HepG2 (cell line): ENCODE data around the gene BCKDHB. TPM values are rescaled to one million over a fixed set of nuclear protein-coding genes. Genes with fewer than 3 reads are reported as not detected.

Experiments
- ATAC-seq: fragments of 200-7000 bp; cut with Tn5 transposase; 3 replicates; pipeline ENCODE4 v1.9.1; 2020; ENCODE audit warnings: mild to moderate bottlenecking, moderate library complexity
- BruUV-seq: library from RNA; stranded (reverse); fragments of 400-500 nt; replicated peaks from 2 replicates; lab custom pipeline; 2021; lab: Mats Ljungman, UMichigan
- CTCF ChIA-PET: fragments of 300-600 bp; formaldehyde crosslinking; extraction: SDS; loops from one replicate; lab custom pipeline; 2021; ENCODE audit warnings: low total read pairs, inconsistent platforms, low intra/inter-chr PET ratio; lab: Yijun Ruan, JAX
- POLR2A ChIA-PET: fragments of 350-600 bp; sonication (Branson Sonifier 250); formaldehyde crosslinking; loops from one replicate; lab custom pipeline; 2020; ENCODE audit warnings: antibody characterized with exemption, inconsistent platforms; lab: Yijun Ruan, JAX
- DNase-seq: peaks from one replicate; pipeline ENCODE4 v3.0.0-alpha.2; 2015; ENCODE audit warnings: low spot score
- FAIRE-seq: peaks from 3 replicates; lab custom pipeline; 2011; peaks lifted over from hg19 to GRCh38; lab: Jason Lieb, UNC
- H2AFZ ChIP-seq: one replicate; pipeline ENCODE4 v1.6.1; 2011; ENCODE audit warnings: low read length, inconsistent platforms
- H3K27ac ChIP-seq: fragments of 300-600 bp; 3 replicates; pipeline ENCODE4 v1.8.0; 2011; ENCODE audit warnings: mixed run types, mild to moderate bottlenecking, mixed read lengths, low read length, inconsistent platforms; ENCODE audit not compliant: insufficient read depth; ENCODE audit errors: extremely low read length
- H3K27me3 ChIP-seq, 2 experiments: fragments of 200-600 bp in 1 of 2; 2 replicates in 1 of 2; 3 replicates in 1 of 2; pipeline versions ENCODE4 v1.6.0 to v1.8.0; 2011; ENCODE audit warnings: low read length in 2 of 2, mild to moderate bottlenecking in 2 of 2, moderate library complexity in 2 of 2, inconsistent platforms in 1 of 2; ENCODE audit not compliant: insufficient read depth in 2 of 2, control insufficient read depth in 1 of 2
- H3K36me3 ChIP-seq, 2 experiments: fragments of 200-600 bp in 1 of 2; replicated peaks in 1 of 2; 2 replicates in 1 of 2; 3 replicates in 1 of 2; pipeline versions ENCODE4 v1.5.1 to v1.8.0; 2011; ENCODE audit warnings: low read length in 2 of 2, inconsistent platforms in 1 of 2; ENCODE audit not compliant: insufficient read depth in 2 of 2, control insufficient read depth in 1 of 2
- H3K4me1 ChIP-seq: 2 replicates; pipeline ENCODE4 v1.5.1; 2012; ENCODE audit warnings: low read length, inconsistent platforms; ENCODE audit not compliant: insufficient read depth
- H3K4me2 ChIP-seq: 2 replicates; pipeline ENCODE4 v1.6.0; 2011; ENCODE audit warnings: low read depth, low read length, inconsistent platforms
- H3K4me3 ChIP-seq, 3 experiments: fragments of 200-600 bp in 1 of 3; sonication (generic), shearing (Covaris generic) in 1 of 3; replicated peaks in 1 of 3; 2 replicates each; pipeline ENCODE4 v1.5.1; 2011 to 2016; ENCODE audit warnings: low read length in 3 of 3, inconsistent platforms in 2 of 3, low read depth in 2 of 3, mild to moderate bottlenecking in 2 of 3, control low read depth in 1 of 3, mixed read lengths in 1 of 3; ENCODE audit not compliant: insufficient read depth in 1 of 3
- H3K79me2 ChIP-seq: one replicate; pipeline ENCODE4 v1.6.1; 2011; ENCODE audit warnings: low read length, inconsistent platforms; ENCODE audit not compliant: insufficient read depth
- H3K9ac ChIP-seq: 2 replicates; pipeline ENCODE4 v1.6.0; 2011; ENCODE audit warnings: mild to moderate bottlenecking, low read depth, low read length, inconsistent platforms; ENCODE audit not compliant: insufficient read depth
- H3K9me3 ChIP-seq: 2 replicates; pipeline ENCODE4 v1.5.1; 2012; ENCODE audit warnings: mild to moderate bottlenecking, low read length
- H4K20me1 ChIP-seq: 2 replicates; pipeline ENCODE4 v1.6.0; 2011; ENCODE audit warnings: inconsistent platforms, mild to moderate bottlenecking, low read length, moderate library complexity; ENCODE audit not compliant: insufficient read depth
- ATF6 ChIP-seq: sonication (generic); formaldehyde crosslinking; conservative IDR thresholded peaks from 2 replicates; pipeline ENCODE4 v1.4.0; 2020; ENCODE audit warnings: missing genetic modification reagents
- CCDC6 ChIP-seq: sonication (generic); formaldehyde crosslinking; IDR thresholded peaks from 2 replicates; pipeline ENCODE4 v1.8.1; 2022; ENCODE audit warnings: mild to moderate bottlenecking, missing genetic modification reagents, moderate library complexity
- CTCF ChIP-seq: sonication (generic); formaldehyde crosslinking; IDR thresholded peaks from 2 replicates; pipeline ENCODE4 v1.5.0; 2020; ENCODE audit warnings: mild to moderate bottlenecking, missing genetic modification reagents, moderate library complexity
- FOXJ3 ChIP-seq: sonication (generic); formaldehyde crosslinking; IDR thresholded peaks from 2 replicates; pipeline ENCODE4 v1.4.0; 2020; ENCODE audit warnings: missing genetic modification reagents, mild to moderate bottlenecking, borderline replicate concordance
- GATAD2A ChIP-seq: IDR thresholded peaks from 2 replicates; pipeline ENCODE4 v1.6.1; 2016
- GZF1 ChIP-seq: sonication (generic); formaldehyde crosslinking; IDR thresholded peaks from 2 replicates; pipeline ENCODE4 v1.5.1; 2020; ENCODE audit warnings: mild to moderate bottlenecking, missing genetic modification reagents
- HCFC1 ChIP-seq: fragments of 150-350 bp; IDR thresholded peaks from 2 replicates; pipeline ENCODE4 v1.6.1; 2014; ENCODE audit warnings: low read depth, low read length
- HNF4A ChIP-seq: sonication (generic); formaldehyde crosslinking; IDR thresholded peaks from 2 replicates; pipeline ENCODE4 v1.4.0; 2020; ENCODE audit warnings: missing genetic modification reagents
- JUN ChIP-seq: sonication (generic); formaldehyde crosslinking; IDR thresholded peaks from 2 replicates; pipeline ENCODE4 v1.4.0; 2020; ENCODE audit warnings: mild to moderate bottlenecking, missing genetic modification reagents
- MAFF ChIP-seq: IDR thresholded peaks from 2 replicates; pipeline ENCODE4 v1.6.1; 2011; ENCODE audit warnings: low read depth, low read length, improper control_type of control experiment
- MIER3 ChIP-seq: IDR thresholded peaks from 2 replicates; pipeline ENCODE4 v1.6.1; 2016; ENCODE audit warnings: missing compliant biosample characterization, borderline replicate concordance
- NCOA2 ChIP-seq: sonication (generic); formaldehyde crosslinking; IDR thresholded peaks from 2 replicates; pipeline ENCODE4 v1.8.0; 2022; ENCODE audit warnings: inconsistent platforms
- NFKBIZ ChIP-seq: IDR thresholded peaks from 2 replicates; pipeline ENCODE4 v1.6.1; 2018; ENCODE audit warnings: missing genetic modification reagents, missing compliant biosample characterization
- POGK ChIP-seq: sonication (generic); formaldehyde crosslinking; conservative IDR thresholded peaks from 2 replicates; pipeline ENCODE4 v1.8.0; 2022; ENCODE audit warnings: mild to moderate bottlenecking, moderate library complexity, missing genetic modification reagents
- PPARG ChIP-seq: conservative IDR thresholded peaks from 2 replicates; pipeline ENCODE4 v1.6.1; 2016; ENCODE audit warnings: missing biosample characterization, missing genetic modification reagents
- SETDB1 ChIP-seq: sonication (generic); formaldehyde crosslinking; IDR thresholded peaks from 2 replicates; pipeline ENCODE4 v1.5.1; 2020; ENCODE audit warnings: missing genetic modification reagents, mild to moderate bottlenecking, borderline replicate concordance
- TEAD3 ChIP-seq: optimal IDR thresholded peaks from 2 replicates; pipeline ENCODE3; 2016; ENCODE audit warnings: borderline replicate concordance
- ZNF124 ChIP-seq: sonication (generic); formaldehyde crosslinking; IDR thresholded peaks from 2 replicates; pipeline ENCODE4 v1.4.0; 2020; ENCODE audit warnings: missing genetic modification reagents
- ZNF20 ChIP-seq: sonication (generic); formaldehyde crosslinking; IDR thresholded peaks from 2 replicates; pipeline ENCODE4 v1.4.0; 2020; ENCODE audit warnings: mild to moderate bottlenecking, moderate library complexity, missing genetic modification reagents
- ZNF558 ChIP-seq: sonication (generic); formaldehyde crosslinking; IDR thresholded peaks from 2 replicates; pipeline ENCODE4 v1.9.0; 2022; ENCODE audit warnings: mild to moderate bottlenecking, missing genetic modification reagents, borderline replicate concordance
- ZNF629 ChIP-seq: sonication (generic); formaldehyde crosslinking; conservative IDR thresholded peaks from 2 replicates; pipeline ENCODE4 v1.5.0; 2020; ENCODE audit warnings: missing genetic modification reagents
- ZNF678 ChIP-seq: sonication (generic); formaldehyde crosslinking; IDR thresholded peaks from 2 replicates; pipeline ENCODE4 v1.4.0; 2020; ENCODE audit warnings: mild to moderate bottlenecking, missing genetic modification reagents
- WGBS: methylation state at CpG from one replicate; pipeline ENCODE4 v1.1.6; 2017; ENCODE audit warnings: low lambda C conversion rate; 5-methylcytosine and 5-hydroxymethylcytosine counted together
- in situ Hi-C: cut with HindIII; loops from 2 replicates; pipeline ENCODE4 v1.10.0; 2017; ENCODE audit warnings: low pct_unique_long_range_greater_than_20kb; ENCODE audit not compliant: extremely low pct_ligation_motif_present
- intact Hi-C: fragments of 100-400 bp; cut with micrococcal nuclease; formaldehyde crosslinking; loops from one replicate; pipeline ENCODE4 v1.10.0; 2022; ENCODE audit not compliant: unreplicated experiment
- polyA plus RNA-seq, 8 experiments: library from polyadenylated mRNA; depleted of rRNA in 3 of 8; stranded (reverse) in 7 of 8; unstranded in 1 of 8; fragments of >200 nt; fragmentation: Illumina TruSeq in 4 of 8; extraction: Trizol in 4 of 8; gene quantifications; 2 replicates each; pipeline versions ENCODE4 v1.2.1 to v1.2.3, GENCODE V29; 2011 to 2016; ENCODE audit warnings: low read depth in 4 of 8, missing spikeins in 1 of 8, mixed read lengths in 1 of 8; ENCODE audit not compliant: insufficient read depth in 1 of 8
- total RNA-seq, 5 experiments: library from RNA; depleted of rRNA; stranded (reverse); fragments of >200 nt; fragmentation: Illumina TruSeq; extraction: Trizol; gene quantifications; 2 replicates each; pipeline ENCODE4 v1.2.3, GENCODE V29; 2016; ENCODE audit warnings: low read depth in 1 of 5

BCKDHB gene
- total and polyA plus RNA-seq, 2 of the 13 experiments (the other 11 are each of a cell fraction or from before 2014, with no cell fraction given) = 10.8 to 13.6 TPM

DNA sequence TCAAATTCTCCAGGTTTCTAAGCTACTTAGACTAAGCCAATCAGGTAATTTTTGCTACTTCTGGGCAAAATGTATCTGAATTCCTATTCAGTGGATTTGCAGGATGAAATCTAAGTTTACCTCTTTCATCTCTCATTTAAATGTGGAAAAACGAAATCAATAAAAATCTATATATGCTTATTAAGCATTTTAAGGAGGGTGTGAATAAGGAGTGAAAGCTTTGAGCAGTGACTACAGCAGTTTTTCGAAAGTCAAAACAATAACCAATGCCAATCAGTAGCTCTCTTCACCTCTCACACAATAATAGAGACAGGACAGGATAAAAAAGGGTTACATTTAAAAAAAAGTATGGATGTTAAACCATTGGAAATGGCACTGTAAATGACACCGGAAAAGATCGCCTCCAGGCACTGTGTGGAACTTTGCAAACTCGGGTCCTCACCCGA is 476 bp upstream of the BCKDHB start:
- FAIRE-seq = no peak
- Histone ChIP-seq H3K27me3 (no peaks in the 10 kb centered on the region; a peak in 1 of 5 replicates), H3K9me3 (no peaks in the 10 kb centered on the region), H3K4me3 (peak overlapping the region; percentile 29 to 48 (median 35); a peak in 5 of 6 replicates), H2AFZ (peak overlapping the region; percentile 82), H4K20me1 (no peaks in the 10 kb centered on the region), H3K4me1 (peaks cover 27% of the 10 kb centered on the region), H3K9ac (peak overlapping the region; percentile 45), H3K27ac (no peak overlapping the region), H3K79me2 (no peaks in the 10 kb centered on the region), H3K4me2 (peak overlapping the region; percentile 74), H3K36me3 (no peaks in the 10 kb centered on the region)
- in situ Hi-C loops (no loop called here), intact Hi-C loops (loop anchor here (2.0 to 5.0 kb wide), 2 partner anchors 89 to 101 kb away; partner anchors contain the start of gene TTK)
- no TSS peak for BruUV-seq
- ATAC-seq = no peak
- DNase-seq = no peak
- CTCF ChIA-PET = no interaction called here
- POLR2A ChIA-PET = interaction anchor here (1.0 to 1.5 kb wide), 6 partner anchors 9 to 157 kb away, joined by 4 to 9 read pairs (median 5); no protein-coding TSS in a partner anchor
- 5% methylated on average over 6 of the region's 6 CpGs for WGBS
- no peak for TF ChIP-seq FOXJ3 (CRISPR knock-in tag)
- no peak for TF ChIP-seq SETDB1 (CRISPR knock-in tag)
- TF ChIP-seq MIER3 (CRISPR knock-in tag) = peak; percentile 39; the same call in 1 of the 2 replicates
- TF ChIP-seq CTCF (CRISPR knock-in tag) = no peak
- TF ChIP-seq GZF1 = peak; percentile 7; the same call in 1 of the 2 replicates
- TF ChIP-seq POGK (CRISPR knock-in tag) = no peak
- no peak for TF ChIP-seq HNF4A (CRISPR knock-in tag)
- TF ChIP-seq GATAD2A (CRISPR knock-in tag) = peak; percentile 32; the same call in 1 of the 2 replicates
- TF ChIP-seq ZNF20 = no peak
- no peak for TF ChIP-seq TEAD3 (CRISPR knock-in tag)
- TF ChIP-seq HCFC1 = no peak
- 0 out of 2 replicates have a peak, but pooled peaks have one; percentile 3 for TF ChIP-seq NFKBIZ (CRISPR knock-in tag)
- TF ChIP-seq ZNF124 (CRISPR knock-in tag) = 0 out of 2 replicates have a peak, but pooled peaks have one; percentile 52
- no peak for TF ChIP-seq JUN
- no peak for TF ChIP-seq ZNF678 (CRISPR knock-in tag)
- TF ChIP-seq ZNF629 (CRISPR knock-in tag) = no peak
- peak; percentile 38; the same call in 1 of the 2 replicates for TF ChIP-seq PPARG
- no peak for TF ChIP-seq ZNF558 (CRISPR knock-in tag)
- TF ChIP-seq CCDC6 (CRISPR knock-in tag) = 0 out of 2 replicates have a peak, but pooled peaks have one; percentile 2
- TF ChIP-seq NCOA2 = no peak
- TF ChIP-seq MAFF = peak; percentile 85
- no peak for TF ChIP-seq ATF6 (CRISPR knock-in tag)
